ENCODE results near the gene SLC24A4. TPM values are rescaled to one million over a fixed set of nuclear protein-coding genes. Genes with fewer than 3 reads are reported as not detected.

SLC24A4 gene
- total RNA-seq, 1 donor from 2014 or later: 0.36 TPM

DNA sequence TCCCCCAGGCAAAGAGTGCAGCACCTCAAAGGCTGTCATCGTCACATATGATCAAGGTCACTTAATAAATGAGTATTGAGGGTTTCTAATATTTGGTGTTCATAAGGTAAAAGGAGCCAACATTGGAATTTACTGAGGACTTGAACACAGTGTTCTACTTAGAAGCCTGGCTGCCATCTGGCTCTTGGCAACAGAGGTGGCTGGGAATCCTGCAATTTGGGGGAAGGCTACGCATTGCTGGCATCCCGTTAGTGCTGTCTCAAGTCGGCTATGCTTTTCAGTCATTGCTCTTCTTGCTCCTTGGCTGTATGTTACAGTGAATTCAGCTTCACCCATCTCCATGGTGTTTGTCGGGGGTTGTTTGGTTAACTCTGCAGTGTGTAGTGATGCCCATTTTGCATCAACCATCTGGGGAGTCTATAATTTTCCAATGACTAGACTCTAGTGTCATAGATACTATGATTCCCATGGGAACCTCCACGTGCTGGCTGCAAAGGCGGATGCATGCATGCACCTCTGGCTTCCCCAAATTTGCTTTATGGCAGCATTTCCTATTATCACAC lies 12.9 kb upstream of the SLC24A4 start:
- Histone ChIP-seq H3K27me3 (ENCODE audit: low read depth) (no peaks in the 10 kb centered on the region), H3K4me1 (no peaks in the 10 kb centered on the region), H3K4me3 (no peak overlapping the region), H3K27ac (replicated peaks) (no peak overlapping the region), H3K9me3 (replicated peaks) (no peaks in the 10 kb centered on the region), H3K36me3 (no peaks in the 10 kb centered on the region)
- TF ChIP-seq, protein P1, sequence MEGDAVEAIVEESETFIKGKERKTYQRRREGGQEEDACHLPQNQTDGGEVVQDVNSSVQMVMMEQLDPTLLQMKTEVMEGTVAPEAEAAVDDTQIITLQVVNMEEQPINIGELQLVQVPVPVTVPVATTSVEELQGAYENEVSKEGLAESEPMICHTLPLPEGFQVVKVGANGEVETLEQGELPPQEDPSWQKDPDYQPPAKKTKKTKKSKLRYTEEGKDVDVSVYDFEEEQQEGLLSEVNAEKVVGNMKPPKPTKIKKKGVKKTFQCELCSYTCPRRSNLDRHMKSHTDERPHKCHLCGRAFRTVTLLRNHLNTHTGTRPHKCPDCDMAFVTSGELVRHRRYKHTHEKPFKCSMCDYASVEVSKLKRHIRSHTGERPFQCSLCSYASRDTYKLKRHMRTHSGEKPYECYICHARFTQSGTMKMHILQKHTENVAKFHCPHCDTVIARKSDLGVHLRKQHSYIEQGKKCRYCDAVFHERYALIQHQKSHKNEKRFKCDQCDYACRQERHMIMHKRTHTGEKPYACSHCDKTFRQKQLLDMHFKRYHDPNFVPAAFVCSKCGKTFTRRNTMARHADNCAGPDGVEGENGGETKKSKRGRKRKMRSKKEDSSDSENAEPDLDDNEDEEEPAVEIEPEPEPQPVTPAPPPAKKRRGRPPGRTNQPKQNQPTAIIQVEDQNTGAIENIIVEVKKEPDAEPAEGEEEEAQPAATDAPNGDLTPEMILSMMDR (IDR thresholded peaks at IDR 0.05; ENCODE audit: borderline replicate concordance): no peak
- intact Hi-C loops (cut with micrococcal nuclease): no loop called here
- no peak for DNase-seq

DNA sequence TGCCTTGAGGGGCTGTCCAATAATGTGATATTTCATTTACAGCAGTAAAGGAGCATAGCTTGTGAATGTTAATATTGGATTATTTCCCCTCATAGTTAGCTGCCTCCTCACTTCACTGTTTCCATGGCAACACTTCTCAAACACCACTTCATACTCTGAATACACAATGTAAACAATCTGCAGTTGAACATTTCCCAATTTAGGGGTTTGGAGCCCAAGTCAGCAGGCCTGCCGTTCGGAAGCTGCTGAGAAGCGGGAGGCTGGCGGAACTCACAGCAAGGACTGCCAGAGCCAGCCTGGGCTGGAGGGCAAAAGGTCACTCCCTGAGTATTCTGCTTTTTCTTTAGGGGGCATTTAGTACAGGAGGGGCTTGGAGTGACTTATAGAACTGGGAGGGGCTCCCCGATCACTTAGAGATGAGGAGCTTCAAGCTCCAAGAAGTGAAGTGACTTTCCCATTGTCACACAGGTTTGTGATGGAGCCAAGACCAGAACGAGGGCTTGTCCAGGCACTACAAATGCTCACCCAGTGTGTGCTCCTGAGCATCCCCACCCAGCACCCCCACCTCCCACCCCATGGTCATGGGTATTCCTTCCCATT lies 12.1 kb upstream of the SLC24A4 start:
- no peaks in the 10 kb centered on the region for H3K36me3 ChIP-seq
- no peak for DNase-seq
- no peaks in the 10 kb centered on the region for H3K4me1 ChIP-seq
- no peak overlapping the region for H3K27ac ChIP-seq (replicated peaks)
- no peaks in the 10 kb centered on the region for H3K27me3 ChIP-seq (ENCODE audit: low read depth)
- TF ChIP-seq, protein P1 (IDR thresholded peaks at IDR 0.05; ENCODE audit: borderline replicate concordance): no peak
- intact Hi-C loops (cut with micrococcal nuclease): no loop called here
- H3K9me3 ChIP-seq (replicated peaks): no peaks in the 10 kb centered on the region
- no peak overlapping the region for H3K4me3 ChIP-seq

DNA sequence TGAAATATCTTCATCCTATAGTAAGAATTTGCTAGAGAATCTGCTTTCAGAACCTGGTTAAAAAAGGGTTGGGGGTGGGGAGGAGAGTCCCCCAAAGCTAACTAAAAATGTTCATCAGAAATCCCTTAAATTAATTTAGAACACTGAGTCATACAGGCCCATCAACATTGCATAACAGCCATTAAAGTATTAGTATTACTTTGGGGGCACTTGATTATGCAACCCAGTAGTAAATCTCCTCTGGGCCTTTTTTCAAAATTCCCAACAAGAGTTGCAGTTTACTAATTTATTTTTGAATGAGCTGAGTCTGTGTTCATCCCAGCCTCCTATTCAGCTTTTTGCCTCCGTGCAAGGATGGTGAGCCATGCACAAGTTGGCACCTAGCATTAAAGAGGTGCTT lies 8.8 kb upstream of the SLC24A4 start:
- Histone ChIP-seq H3K4me3 (no peak overlapping the region), H3K4me1 (no peaks in the 10 kb centered on the region), H3K9me3 (replicated peaks) (no peaks in the 10 kb centered on the region), H3K36me3 (no peaks in the 10 kb centered on the region), H3K27ac (replicated peaks) (no peak overlapping the region), H3K27me3 (ENCODE audit: low read depth) (peaks cover 27% of the 10 kb centered on the region)
- DNase-seq: no peak
- intact Hi-C loops (cut with micrococcal nuclease): no loop called here
- TF ChIP-seq, protein P1 (IDR thresholded peaks at IDR 0.05; ENCODE audit: borderline replicate concordance): no peak

DNA sequence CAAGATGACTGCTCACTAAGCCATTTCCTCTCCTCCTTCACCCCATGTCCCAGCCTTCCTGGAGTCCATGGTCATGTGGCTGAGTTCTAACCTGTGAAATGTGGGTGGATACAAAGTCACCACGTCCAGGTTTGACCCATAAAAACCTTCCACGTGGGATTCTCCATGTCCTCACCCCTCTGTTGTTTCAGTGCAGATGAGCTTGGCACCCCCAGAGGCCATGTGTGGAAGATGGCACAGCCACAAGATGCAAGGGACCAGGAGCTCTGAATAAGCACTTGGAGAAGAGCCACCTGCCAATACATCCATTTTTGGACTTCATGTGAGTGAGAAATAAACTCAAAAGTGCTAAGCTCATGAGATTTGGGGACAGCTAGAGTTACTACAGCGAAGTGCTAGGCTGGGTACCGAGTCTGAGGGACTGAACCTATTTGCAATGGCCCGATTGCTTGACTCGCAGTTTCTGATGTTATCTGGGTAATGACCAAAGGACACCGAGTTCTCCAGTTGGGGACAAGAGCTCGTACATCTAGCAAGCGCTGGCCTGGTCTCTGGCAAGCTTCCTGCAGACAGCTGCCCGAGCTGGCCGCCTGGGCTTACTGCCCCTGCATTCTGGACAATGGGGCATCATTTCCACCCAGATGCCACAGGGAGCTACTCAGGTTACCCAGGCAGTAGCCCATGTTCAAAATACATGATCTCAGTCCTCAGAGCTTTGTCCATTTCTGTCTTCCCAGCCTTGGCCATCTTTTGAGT lies 7.7 kb upstream of the SLC24A4 start:
- no peak overlapping the region for H3K4me3 ChIP-seq
- no peak overlapping the region for H3K27ac ChIP-seq (replicated peaks)
- DNase-seq: no peak

DNA sequence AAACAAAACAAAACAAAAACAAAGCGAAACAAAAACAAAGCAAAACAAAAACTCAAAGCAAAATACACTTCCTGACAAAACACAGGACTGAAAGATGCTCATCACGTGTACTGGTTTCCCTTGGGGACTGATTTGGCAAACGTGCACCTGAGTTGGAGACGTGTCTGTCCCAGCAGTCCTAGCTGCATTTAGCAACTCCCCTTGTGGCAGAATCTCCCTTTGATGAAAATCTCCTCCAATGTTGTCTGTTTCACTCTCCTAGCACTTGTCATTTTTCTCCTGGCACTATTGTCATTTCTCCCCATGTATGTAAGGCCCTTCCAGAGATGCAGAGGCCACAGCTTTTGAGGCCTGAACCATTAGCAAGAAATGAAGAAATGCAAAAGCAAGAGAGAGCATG lies 6.8 kb upstream of the SLC24A4 start:
- Histone ChIP-seq H3K27ac (replicated peaks) (no peak overlapping the region), H3K4me1 (no peaks in the 10 kb centered on the region), H3K4me3 (no peak overlapping the region), H3K9me3 (replicated peaks) (no peaks in the 10 kb centered on the region), H3K27me3 (ENCODE audit: low read depth) (peaks cover 45% of the 10 kb centered on the region), H3K36me3 (no peaks in the 10 kb centered on the region)
- no peak for DNase-seq
- TF ChIP-seq, protein P1 (IDR thresholded peaks at IDR 0.05; ENCODE audit: borderline replicate concordance): no peak
- intact Hi-C loops (cut with micrococcal nuclease): no loop called here

More for the DNA sequence above, 7.7 kb upstream of the SLC24A4 start:
- H3K9me3 ChIP-seq (replicated peaks): no peaks in the 10 kb centered on the region
- H3K4me1 ChIP-seq: no peaks in the 10 kb centered on the region
- H3K36me3 ChIP-seq: no peaks in the 10 kb centered on the region
- H3K27me3 ChIP-seq (ENCODE audit: low read depth): peaks cover 36% of the 10 kb centered on the region
- intact Hi-C loops (cut with micrococcal nuclease): no loop called here
- TF ChIP-seq, protein P1 (IDR thresholded peaks at IDR 0.05; ENCODE audit: borderline replicate concordance): no peak
